GM12878 (cell line): ENCODE results near the gene SYT3. TPM values are rescaled to one million over a fixed set of nuclear protein-coding genes. Genes with fewer than 3 reads are reported as not detected.

Experiments used
- ATAC-seq: fragments of 200-7000 bp; cut with Tn5 transposase; 3 replicates; pipeline ENCODE4 v1.9.1; 2020; ENCODE audit warnings: mild to moderate bottlenecking, moderate library complexity
- BruUV-seq: library from RNA; stranded (reverse); fragments of 400-500 nt; replicated peaks from 2 replicates; lab custom pipeline; 2021; lab: Mats Ljungman, UMichigan
- CTCF ChIA-PET: fragments of 300-600 bp; sonication (Branson Sonifier 250); formaldehyde crosslinking; extraction: SDS; loops from one replicate; lab custom pipeline; 2021; ENCODE audit warnings: inconsistent platforms; lab: Yijun Ruan, JAX
- POLR2A ChIA-PET: fragments of 350-600 bp; formaldehyde crosslinking; extraction: SDS; loops from one replicate; lab custom pipeline; 2021; ENCODE audit warnings: inconsistent platforms; lab: Charles Lee
- RAD21 ChIA-PET: fragments of 300-600 bp; sonication (Branson Sonifier 250); formaldehyde crosslinking; loops from one replicate; lab custom pipeline; 2023; ENCODE audit warnings: antibody characterized with exemption; ENCODE audit not compliant: unreplicated experiment; lab: Charles Lee
- SMC1A ChIA-PET: fragments of 300-600 bp; sonication (Branson Sonifier 250); formaldehyde crosslinking; loops from one replicate; lab custom pipeline; 2023; ENCODE audit not compliant: unreplicated experiment, uncharacterized antibody; lab: Charles Lee
- DNase-seq: peaks from one replicate; pipeline ENCODE4 v3.0.0-alpha.2; 2011; ENCODE audit warnings: low read depth, low spot score
- FAIRE-seq: peaks from 3 replicates; lab custom pipeline; 2011; peaks lifted over from hg19 to GRCh38; lab: Jason Lieb, UNC
- H2AFZ ChIP-seq: 2 replicates; pipeline ENCODE4 v1.6.0; 2011; ENCODE audit warnings: low read depth, low read length, control low read depth; ENCODE audit not compliant: control insufficient read depth
- H3K27ac ChIP-seq: 2 replicates; pipeline ENCODE4 v1.5.1; 2011; ENCODE audit warnings: control low read depth; ENCODE audit not compliant: control insufficient read depth, insufficient read depth
- H3K27me3 ChIP-seq, 2 experiments: replicated peaks in 1 of 2; 2 replicates each; pipeline versions ENCODE4 v1.6.0 to v1.6.1; 2011; ENCODE audit warnings: low read length in 1 of 2; ENCODE audit not compliant: control insufficient read depth in 2 of 2, insufficient read depth in 2 of 2
- H3K36me3 ChIP-seq, 2 experiments: 2 replicates each; pipeline ENCODE4 v1.5.1; 2011; ENCODE audit warnings: low read length in 1 of 2; ENCODE audit not compliant: control insufficient read depth in 2 of 2, insufficient read depth in 2 of 2
- H3K4me1 ChIP-seq: 2 replicates; pipeline ENCODE4 v1.6.1; 2011; ENCODE audit warnings: mild to moderate bottlenecking, low read length, moderate library complexity, mixed read lengths; ENCODE audit not compliant: control insufficient read depth, insufficient read depth
- H3K4me2 ChIP-seq: 2 replicates; pipeline ENCODE4 v1.6.0; 2011; ENCODE audit warnings: control low read depth; ENCODE audit not compliant: control insufficient read depth, insufficient read depth
- H3K4me3 ChIP-seq: fragments of 200-600 bp; sonication (generic); 2 replicates; pipeline ENCODE4 v1.5.1; 2016
- H3K79me2 ChIP-seq: 2 replicates; pipeline ENCODE4 v1.6.0; 2011; ENCODE audit warnings: low read length; ENCODE audit not compliant: control insufficient read depth, insufficient read depth
- H3K9ac ChIP-seq: 2 replicates; pipeline ENCODE4 v1.8.0; 2011; ENCODE audit warnings: low read length, control low read depth, mixed read lengths; ENCODE audit not compliant: control insufficient read depth, insufficient read depth
- H3K9me3 ChIP-seq: replicated peaks from 3 replicates; pipeline ENCODE4 v1.5.1; 2011; ENCODE audit warnings: mild to moderate bottlenecking, low read length; ENCODE audit not compliant: control insufficient read depth, insufficient read depth
- H4K20me1 ChIP-seq: 2 replicates; pipeline ENCODE4 v1.6.0; 2011; ENCODE audit not compliant: control insufficient read depth, insufficient read depth
- ASH2L ChIP-seq: fragments of 300-600, 200-600 bp; sonication (generic); IDR thresholded peaks from 2 replicates; pipeline ENCODE4 v1.6.1; 2017; ENCODE audit warnings: low read depth, mild to moderate bottlenecking, borderline replicate concordance
- E2F8 ChIP-seq: fragments of 450-650 bp; IDR thresholded peaks from 2 replicates; pipeline ENCODE4 v1.6.1; 2018; ENCODE audit warnings: mild to moderate bottlenecking, low read depth, moderate library complexity; ENCODE audit not compliant: partially characterized antibody
- EP300 ChIP-seq, 2 experiments: fragments of 150-350 bp in 1 of 2; IDR thresholded peaks; 2 replicates each; pipeline ENCODE4 v1.6.1; 2011 to 2012; ENCODE audit warnings: low read depth in 2 of 2, low read length in 2 of 2, borderline replicate concordance in 1 of 2, improper control_type of control experiment in 1 of 2, inconsistent platforms in 1 of 2; ENCODE audit not compliant: control insufficient read depth in 1 of 2
- ETV6 ChIP-seq, 2 experiments: fragments of 450-650 bp in 1 of 2; IDR thresholded peaks in 1 of 2; conservative IDR thresholded peaks in 1 of 2; 2 replicates each; pipeline ENCODE4 v1.6.1; 2014; ENCODE audit warnings: antibody characterized with exemption in 1 of 2, borderline replicate concordance in 1 of 2, low read depth in 1 of 2, mild to moderate bottlenecking in 1 of 2, moderate library complexity in 1 of 2
- MEF2A ChIP-seq: IDR thresholded peaks from 2 replicates; pipeline ENCODE4 v1.6.1; 2011; ENCODE audit warnings: low read depth, mild to moderate bottlenecking, low read length, moderate library complexity; ENCODE audit not compliant: insufficient read depth
- NFXL1 ChIP-seq: fragments of 450-650 bp; IDR thresholded peaks from 2 replicates; pipeline ENCODE4 v1.6.1; 2017; ENCODE audit warnings: antibody characterized with exemption, mild to moderate bottlenecking, borderline replicate concordance
- POLR2AphosphoS5 ChIP-seq: IDR thresholded peaks from 2 replicates; pipeline ENCODE4 v1.6.1; 2011; ENCODE audit warnings: mild to moderate bottlenecking, low read length, inconsistent platforms
- RBBP5 ChIP-seq: fragments of 200-600 bp; sonication (generic); conservative IDR thresholded peaks from 2 replicates; pipeline ENCODE4 v1.6.1; 2016
- TBL1XR1 ChIP-seq: IDR thresholded peaks from 2 replicates; pipeline ENCODE4 v1.6.1; 2012; ENCODE audit warnings: low read depth, low read length, improper control_type of control experiment
- ZBTB11 ChIP-seq: fragments of 450-650 bp; formaldehyde crosslinking; IDR thresholded peaks from 2 replicates; pipeline ENCODE4 v1.5.0; 2022; ENCODE audit warnings: mild to moderate bottlenecking, missing genetic modification characterization
- ZNF622 ChIP-seq: fragments of 450-650 bp; IDR thresholded peaks from 2 replicates; pipeline ENCODE4 v1.6.1; 2017; ENCODE audit warnings: mild to moderate bottlenecking, inconsistent platforms
- ZNF687 ChIP-seq: fragments of 450-650 bp; IDR thresholded peaks from 2 replicates; pipeline ENCODE4 v1.6.1; 2017; ENCODE audit warnings: mild to moderate bottlenecking, moderate library complexity
- WGBS: methylation state at CpG from one replicate; pipeline ENCODE4 v1.1.6; 2016; ENCODE audit warnings: low lambda C conversion rate; ENCODE audit not compliant: insufficient replicate concordance, insufficient coverage; ENCODE audit errors: missing lambda C conversion rate; 5-methylcytosine and 5-hydroxymethylcytosine counted together
- in situ Hi-C: fragments of 300-500 bp; cut with MboI; formaldehyde crosslinking; loops from 9 replicates; pipeline ENCODE4 v1.14.3; 2018; ENCODE audit warnings: mixed read lengths
- intact Hi-C: fragments of 100-400 bp; cut with micrococcal nuclease; formaldehyde crosslinking; loops from one replicate; pipeline ENCODE4 v1.14.2; 2022; ENCODE audit not compliant: unreplicated experiment
- polyA plus RNA-seq, 11 experiments: library from polyadenylated mRNA; depleted of rRNA in 4 of 11; unstranded in 6 of 11; stranded (reverse) in 5 of 11; fragments of >200 nt; fragmentation: Nextera tagmentation in 4 of 11; fragmentation: Illumina TruSeq in 1 of 11; extraction: Ambion mirVana in 4 of 11; extraction: Trizol in 1 of 11; gene quantifications; 1 replicate in 1 of 11; 2 replicates in 10 of 11; pipeline versions ENCODE4 v1.2.1 to v1.2.3, GENCODE V29; 2011 to 2016; ENCODE audit warnings: inconsistent platforms in 2 of 11, missing spikeins in 2 of 11, low read depth in 1 of 11
- total RNA-seq, 4 experiments: library from RNA; depleted of rRNA in 3 of 4; stranded (reverse); fragments of >200 nt in 3 of 4; fragmentation: Illumina TruSeq in 1 of 4; extraction: Trizol in 1 of 4; gene quantifications; 2 replicates each; pipeline versions ENCODE4 v1.2.1 to v1.2.3, GENCODE V29; 2013 to 2021

The SYT3 gene
- total and polyA plus RNA-seq, 10 of the 15 experiments (the other 5 are each of a cell fraction or from before 2014, with no cell fraction given): 0.05 to 0.18 TPM; not detected in 8

- SMC1A ChIA-PET: no interaction called here
- no peaks in the 10 kb centered on the region; the same call in 2 of the 3 replicates for H3K9me3 ChIP-seq
- no peak overlapping the region for H2AFZ ChIP-seq
- no peaks in the 10 kb centered on the region for H3K4me1 ChIP-seq
- RAD21 ChIA-PET: no interaction called here
- FAIRE-seq: no peak
- intact Hi-C loops (no loop called here), in situ Hi-C loops (no loop called here)
- H3K36me3 ChIP-seq: no peaks in the 10 kb centered on the region
- no peak overlapping the region for H3K9ac ChIP-seq
- H3K27me3 ChIP-seq: no peaks in the 10 kb centered on the region
- H3K4me3 ChIP-seq: no peak overlapping the region
- H4K20me1 ChIP-seq: no peaks in the 10 kb centered on the region
- CTCF ChIA-PET: no interaction called here
- BruUV-seq: no TSS peak
- H3K27ac ChIP-seq: no peak overlapping the region
- WGBS: 57% methylated on average over 45 of the region's 49 CpGs
- ATAC-seq: no peak
- no peaks in the 10 kb centered on the region for H3K79me2 ChIP-seq
- POLR2A ChIA-PET: no interaction called here
- no peak for DNase-seq
- H3K4me2 ChIP-seq: no peak overlapping the region
- TF ChIP-seq ZNF622 (no peak), RBBP5 (no peak), MEF2A (no peak), POLR2AphosphoS5 (no peak), TBL1XR1 (no peak), E2F8 (no peak), EP300 (IDR thresholded peaks at IDR 0.05; ENCODE audit: borderline replicate concordance in 1 of 2, control insufficient read depth in 1 of 2, low read depth in 2 of 2, low read length in 2 of 2) (no peak), ZNF687 (no peak), NFXL1 (no peak), ASH2L (no peak), ZBTB11 (no peak), ETV6 (conservative IDR thresholded peaks at IDR 0.05 in 1 of 2, IDR thresholded peaks at IDR 0.05 in 1 of 2; ENCODE audit: borderline replicate concordance in 1 of 2, low read depth in 1 of 2) (no peak)
Measured at GRCh38 chr19:50661766-50662650, 22.3 kb upstream of the SYT3 start.
